GM23248 (cell line): ENCODE data around the gene WWOX. TPM values are rescaled to one million over a fixed set of nuclear protein-coding genes. Genes with fewer than 3 reads are reported as not detected.

Experiments used
- DNase-seq: peaks from one replicate; pipeline ENCODE4 v3.0.0-alpha.2; 2015
- H2AFZ ChIP-seq: fragments of 200-600 bp; sonication (generic); 2 replicates; pipeline ENCODE4 v1.6.1; 2016; ENCODE audit warnings: antibody characterized with exemption
- H3F3A ChIP-seq: fragments of 200-600 bp; sonication (generic); 2 replicates; pipeline ENCODE4 v1.6.1; 2016; ENCODE audit warnings: mild to moderate bottlenecking, antibody characterized with exemption, mixed run types; ENCODE audit not compliant: insufficient read depth
- H3K27ac ChIP-seq: fragments of 200-600 bp; sonication (generic); 2 replicates; pipeline ENCODE4 v1.5.1; 2016; ENCODE audit warnings: mild to moderate bottlenecking
- H3K27me3 ChIP-seq: fragments of 200-600 bp; sonication (generic); replicated peaks from 2 replicates; pipeline ENCODE4 v1.6.1; 2016; ENCODE audit warnings: mild to moderate bottlenecking; ENCODE audit not compliant: insufficient read depth
- H3K36me3 ChIP-seq: fragments of 200-600 bp; sonication (generic); 2 replicates; pipeline ENCODE4 v1.6.1; 2016; ENCODE audit warnings: low read depth, mild to moderate bottlenecking
- H3K4me1 ChIP-seq: fragments of 200-600 bp; sonication (generic); 2 replicates; pipeline ENCODE4 v1.6.1; 2016; ENCODE audit warnings: mild to moderate bottlenecking; ENCODE audit not compliant: insufficient read depth
- H3K4me2 ChIP-seq: fragments of 200-600 bp; sonication (generic); one replicate; pipeline ENCODE4 v1.6.1; 2016; ENCODE audit warnings: mild to moderate bottlenecking; ENCODE audit not compliant: unreplicated experiment
- H3K4me3 ChIP-seq: fragments of 200-600 bp; sonication (generic); 2 replicates; pipeline ENCODE4 v1.5.1; 2016; ENCODE audit warnings: mild to moderate bottlenecking
- H3K79me2 ChIP-seq: fragments of 200-600 bp; sonication (generic); 2 replicates; pipeline ENCODE4 v1.6.1; 2016; ENCODE audit warnings: mild to moderate bottlenecking; ENCODE audit not compliant: insufficient read depth
- H3K9ac ChIP-seq: fragments of 200-600 bp; sonication (generic); 2 replicates; pipeline ENCODE4 v1.6.1; 2016; ENCODE audit warnings: mild to moderate bottlenecking
- H3K9me2 ChIP-seq: fragments of 200-600 bp; sonication (generic); 2 replicates; pipeline ENCODE4 v1.6.1; 2016; ENCODE audit warnings: mixed run types, mild to moderate bottlenecking, moderate library complexity; ENCODE audit not compliant: insufficient read depth
- H3K9me3 ChIP-seq: fragments of 200-600 bp; sonication (generic); one replicate; pipeline ENCODE4 v1.6.1; 2017; ENCODE audit warnings: low read depth
- H4K20me1 ChIP-seq: fragments of 200-600 bp; sonication (generic); 2 replicates; pipeline ENCODE4 v1.6.0; 2016; ENCODE audit not compliant: insufficient read depth
- EZH2 ChIP-seq: fragments of 200-600 bp; sonication (generic); IDR thresholded peaks from 2 replicates; pipeline ENCODE4 v1.6.1; 2018; ENCODE audit warnings: antibody characterized with exemption, mild to moderate bottlenecking; ENCODE audit not compliant: insufficient read depth, poor library complexity, severe bottlenecking
- EZH2phosphoT487 ChIP-seq: fragments of 200-600 bp; sonication (generic); IDR thresholded peaks from 2 replicates; pipeline ENCODE4 v1.6.1; 2018; ENCODE audit warnings: antibody characterized with exemption, moderate library complexity, mild to moderate bottlenecking, low read depth; ENCODE audit not compliant: insufficient read depth
- WGBS, 2 experiments: methylation state at CpG; one replicate each; pipeline ENCODE4 v1.1.6; 2015 to 2017; ENCODE audit warnings: low lambda C conversion rate in 2 of 2, low coverage in 1 of 2; ENCODE audit errors: missing lambda C conversion rate in 2 of 2; 5-methylcytosine and 5-hydroxymethylcytosine counted together
- in situ Hi-C: fragments of 300-500 bp; cut with MboI; formaldehyde crosslinking; loops from 2 replicates; pipeline ENCODE4 v1.15.0; 2020
- polyA plus RNA-seq: library from polyadenylated mRNA; unstranded; fragments of >200 nt; fragmentation: Nextera tagmentation; extraction: Ambion mirVana; gene quantifications from 2 replicates; pipeline ENCODE4 v1.2.1, GENCODE V29; 2016
- total RNA-seq: library from RNA; depleted of rRNA; stranded (reverse); fragments of >200 nt; shearing (Covaris generic); gene quantifications from 2 replicates; pipeline ENCODE4 v1.2.3, GENCODE V29; 2014

WWOX gene
- total and polyA plus RNA-seq, 2 experiments from 2014 or later: 4.5 to 6.6 TPM

- Histone ChIP-seq H3K27ac (no peak overlapping the region), H3K9ac (no peak overlapping the region), H3K4me1 (no peaks in the 10 kb centered on the region), H3K36me3 (no peaks in the 10 kb centered on the region), H3K9me3 (no peaks in the 10 kb centered on the region), H3K27me3 (no peaks in the 10 kb centered on the region), H3K4me2 (no peak overlapping the region), H2AFZ (no peak overlapping the region), H3K79me2 (no peaks in the 10 kb centered on the region), H4K20me1 (no peaks in the 10 kb centered on the region), H3F3A (no peaks in the 10 kb centered on the region), H3K4me3 (no peak overlapping the region), H3K9me2 (no peaks in the 10 kb centered on the region)
- DNase-seq: no peak
- in situ Hi-C loops: no loop called here
- TF ChIP-seq EZH2 (no peak), EZH2phosphoT487 (no peak)
- WGBS, 2 experiments: 62 to 67% methylated on average over 13 of the region's 13 CpGs
Observed at GRCh38 chr16:78985716-78986605, 886.5 kb downstream of the WWOX start.

GRCh38 chr16:78987666-78988065, 888.2 kb downstream of the WWOX start:
- in situ Hi-C loops: no loop called here
- no peaks in the 10 kb centered on the region for H4K20me1 ChIP-seq
- WGBS, 2 experiments: 64% methylated on average over 8 of the region's 8 CpGs

GRCh38 chr16:78988361-78988969, 889.0 kb downstream of the WWOX start:
- no peak overlapping the region for H3K9ac ChIP-seq
- H3K79me2 ChIP-seq: no peaks in the 10 kb centered on the region
- no peaks in the 10 kb centered on the region for H3K4me1 ChIP-seq
- in situ Hi-C loops: no loop called here
- no peak overlapping the region for H2AFZ ChIP-seq
- no peak overlapping the region for H3K4me3 ChIP-seq
- H3K27me3 ChIP-seq: no peaks in the 10 kb centered on the region
- DNase-seq: no peak
- no peak overlapping the region for H3K4me2 ChIP-seq
- H3K9me3 ChIP-seq: no peaks in the 10 kb centered on the region
- no peaks in the 10 kb centered on the region for H3K9me2 ChIP-seq
- 45 to 46% methylated on average over 9 of the region's 9 CpGs for WGBS, 2 experiments
- TF ChIP-seq EZH2: no peak
- no peak for TF ChIP-seq EZH2phosphoT487
- no peaks in the 10 kb centered on the region for H4K20me1 ChIP-seq
- H3F3A ChIP-seq: no peaks in the 10 kb centered on the region
- no peak overlapping the region for H3K27ac ChIP-seq
- no peaks in the 10 kb centered on the region for H3K36me3 ChIP-seq

More at GRCh38 chr16:78987666-78988065, 888.2 kb downstream of the WWOX start:
- Histone ChIP-seq H3F3A (no peaks in the 10 kb centered on the region), H3K27me3 (no peaks in the 10 kb centered on the region), H3K4me2 (no peak overlapping the region), H3K9ac (no peak overlapping the region), H3K79me2 (no peaks in the 10 kb centered on the region), H3K4me3 (no peak overlapping the region), H3K4me1 (no peaks in the 10 kb centered on the region), H3K27ac (no peak overlapping the region), H2AFZ (no peak overlapping the region), H3K36me3 (no peaks in the 10 kb centered on the region), H3K9me3 (no peaks in the 10 kb centered on the region), H3K9me2 (no peaks in the 10 kb centered on the region)
- no peak for TF ChIP-seq EZH2phosphoT487
- no peak for TF ChIP-seq EZH2
- DNase-seq: no peak

- Histone ChIP-seq H3K79me2 (no peaks in the 10 kb centered on the region), H3K9me3 (no peaks in the 10 kb centered on the region), H3K9ac (no peak overlapping the region), H3K4me1 (no peaks in the 10 kb centered on the region), H4K20me1 (no peaks in the 10 kb centered on the region), H3K4me2 (no peak overlapping the region), H2AFZ (no peak overlapping the region), H3F3A (no peaks in the 10 kb centered on the region), H3K27ac (no peak overlapping the region), H3K27me3 (no peaks in the 10 kb centered on the region), H3K9me2 (no peaks in the 10 kb centered on the region), H3K36me3 (no peaks in the 10 kb centered on the region), H3K4me3 (no peak overlapping the region)
- TF ChIP-seq EZH2: no peak
- no peak for TF ChIP-seq EZH2phosphoT487
- DNase-seq: no peak
- in situ Hi-C loops: no loop called here
- 27 to 40% methylated on average over 5 of the region's 5 CpGs for WGBS, 2 experiments
Observed at GRCh38 chr16:78990309-78990701, 890.9 kb downstream of the WWOX start.
